SK-N-SH (cell line): ENCODE results near the gene PDE11A.

Experiments used
- EP300 ChIP-seq, 2 experiments: IDR thresholded peaks; 2 replicates each; pipeline versions ENCODE4 v1.4.0 to v1.6.1; 2012; ENCODE audit warnings: borderline replicate concordance in 1 of 2, low read depth in 1 of 2, low read length in 1 of 2
- YY1 ChIP-seq: IDR thresholded peaks from 2 replicates; pipeline ENCODE4 v1.4.0; 2012; ENCODE audit warnings: low read depth, mild to moderate bottlenecking
- TF ChIP-seq, protein P1 (sequence below): fragments of 200-600 bp; sonication (generic); IDR thresholded peaks from 2 replicates; pipeline ENCODE4 v1.6.1; 2017; ENCODE audit warnings: antibody characterized with exemption, mild to moderate bottlenecking, moderate library complexity

DNA sequence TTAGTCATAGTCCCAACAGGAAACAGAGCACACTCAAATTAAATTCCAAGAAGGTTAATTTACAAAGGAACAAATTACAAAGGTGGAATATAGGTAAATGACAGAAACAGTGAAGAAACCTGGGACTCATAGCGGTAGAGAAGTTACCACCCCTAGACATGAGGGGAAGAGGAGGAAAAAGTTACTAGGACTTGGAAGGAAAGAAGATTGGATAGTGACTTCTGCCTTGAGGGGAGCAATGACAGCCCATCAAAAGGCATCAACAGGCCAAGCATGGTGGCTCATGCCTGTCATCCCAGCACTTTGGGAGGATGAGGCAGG lies 2.4 kb upstream of the PDE11A start:
- TF ChIP-seq EP300 (IDR thresholded peaks at IDR 0.05; ENCODE audit: borderline replicate concordance in 1 of 2, low read depth in 1 of 2, low read length in 1 of 2): 0 out of 4 replicates have a peak, but pooled peaks have one; percentile 25 to 51
- no peak for TF ChIP-seq YY1
- TF ChIP-seq, protein P1, sequence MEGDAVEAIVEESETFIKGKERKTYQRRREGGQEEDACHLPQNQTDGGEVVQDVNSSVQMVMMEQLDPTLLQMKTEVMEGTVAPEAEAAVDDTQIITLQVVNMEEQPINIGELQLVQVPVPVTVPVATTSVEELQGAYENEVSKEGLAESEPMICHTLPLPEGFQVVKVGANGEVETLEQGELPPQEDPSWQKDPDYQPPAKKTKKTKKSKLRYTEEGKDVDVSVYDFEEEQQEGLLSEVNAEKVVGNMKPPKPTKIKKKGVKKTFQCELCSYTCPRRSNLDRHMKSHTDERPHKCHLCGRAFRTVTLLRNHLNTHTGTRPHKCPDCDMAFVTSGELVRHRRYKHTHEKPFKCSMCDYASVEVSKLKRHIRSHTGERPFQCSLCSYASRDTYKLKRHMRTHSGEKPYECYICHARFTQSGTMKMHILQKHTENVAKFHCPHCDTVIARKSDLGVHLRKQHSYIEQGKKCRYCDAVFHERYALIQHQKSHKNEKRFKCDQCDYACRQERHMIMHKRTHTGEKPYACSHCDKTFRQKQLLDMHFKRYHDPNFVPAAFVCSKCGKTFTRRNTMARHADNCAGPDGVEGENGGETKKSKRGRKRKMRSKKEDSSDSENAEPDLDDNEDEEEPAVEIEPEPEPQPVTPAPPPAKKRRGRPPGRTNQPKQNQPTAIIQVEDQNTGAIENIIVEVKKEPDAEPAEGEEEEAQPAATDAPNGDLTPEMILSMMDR: no peak
